GM20000 (cell line): ENCODE data around the gene ZNF692.

Source experiments
- DNase-seq: peaks from one replicate; pipeline ENCODE4 v3.0.0; 2012; ENCODE audit warnings: low spot score
- TF ChIP-seq, protein P1 (sequence below): IDR thresholded peaks from 2 replicates; pipeline ENCODE4 v1.5.1; 2012; ENCODE audit warnings: mild to moderate bottlenecking, control low read depth; ENCODE audit errors: extremely low read depth, missing control alignments

ZNF692 gene

DNA sequence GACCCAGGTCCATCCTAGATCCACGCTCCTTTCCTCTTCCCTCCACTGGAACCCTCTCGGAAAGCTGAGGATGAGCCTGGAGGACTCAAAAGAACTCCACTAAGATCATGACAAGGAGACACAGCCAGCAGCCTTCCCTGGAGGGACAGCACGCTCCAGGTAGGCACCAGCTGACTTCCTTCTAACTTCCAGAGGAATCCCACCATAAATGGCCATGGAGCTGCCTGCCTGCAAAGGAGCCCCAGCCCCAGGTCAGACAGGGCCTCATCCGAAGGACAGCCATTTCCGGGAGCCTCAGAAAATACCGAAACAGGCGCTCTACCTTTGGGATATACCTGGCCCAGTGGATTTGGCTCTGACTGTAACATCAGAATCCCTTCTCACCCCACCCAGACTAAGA is 37.2 kb downstream of the ZNF692 start:
- DNase-seq: no peak
- TF ChIP-seq, protein P1, sequence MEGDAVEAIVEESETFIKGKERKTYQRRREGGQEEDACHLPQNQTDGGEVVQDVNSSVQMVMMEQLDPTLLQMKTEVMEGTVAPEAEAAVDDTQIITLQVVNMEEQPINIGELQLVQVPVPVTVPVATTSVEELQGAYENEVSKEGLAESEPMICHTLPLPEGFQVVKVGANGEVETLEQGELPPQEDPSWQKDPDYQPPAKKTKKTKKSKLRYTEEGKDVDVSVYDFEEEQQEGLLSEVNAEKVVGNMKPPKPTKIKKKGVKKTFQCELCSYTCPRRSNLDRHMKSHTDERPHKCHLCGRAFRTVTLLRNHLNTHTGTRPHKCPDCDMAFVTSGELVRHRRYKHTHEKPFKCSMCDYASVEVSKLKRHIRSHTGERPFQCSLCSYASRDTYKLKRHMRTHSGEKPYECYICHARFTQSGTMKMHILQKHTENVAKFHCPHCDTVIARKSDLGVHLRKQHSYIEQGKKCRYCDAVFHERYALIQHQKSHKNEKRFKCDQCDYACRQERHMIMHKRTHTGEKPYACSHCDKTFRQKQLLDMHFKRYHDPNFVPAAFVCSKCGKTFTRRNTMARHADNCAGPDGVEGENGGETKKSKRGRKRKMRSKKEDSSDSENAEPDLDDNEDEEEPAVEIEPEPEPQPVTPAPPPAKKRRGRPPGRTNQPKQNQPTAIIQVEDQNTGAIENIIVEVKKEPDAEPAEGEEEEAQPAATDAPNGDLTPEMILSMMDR: no peak

DNA sequence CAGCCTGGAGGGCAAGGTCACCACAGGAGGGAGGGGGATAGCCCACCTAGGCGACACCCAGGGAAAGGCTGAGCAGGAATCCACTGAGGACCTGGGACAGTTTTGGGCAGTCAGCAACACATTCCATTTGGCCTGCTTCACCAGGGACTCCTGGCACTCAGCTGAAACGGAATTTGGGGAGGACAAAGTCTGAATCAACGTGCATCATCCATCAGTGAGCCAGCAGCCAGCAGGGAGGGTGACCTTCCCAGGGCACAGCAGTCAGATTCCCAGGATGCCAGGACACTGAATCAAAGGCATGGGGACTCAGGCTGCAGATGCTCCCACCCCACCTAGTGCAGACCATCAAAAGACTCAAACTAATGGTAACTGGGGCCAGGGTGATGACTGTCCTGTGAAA is 37.8 kb downstream of the ZNF692 start:
- TF ChIP-seq, protein P1: no peak
- DNase-seq: no peak

DNA sequence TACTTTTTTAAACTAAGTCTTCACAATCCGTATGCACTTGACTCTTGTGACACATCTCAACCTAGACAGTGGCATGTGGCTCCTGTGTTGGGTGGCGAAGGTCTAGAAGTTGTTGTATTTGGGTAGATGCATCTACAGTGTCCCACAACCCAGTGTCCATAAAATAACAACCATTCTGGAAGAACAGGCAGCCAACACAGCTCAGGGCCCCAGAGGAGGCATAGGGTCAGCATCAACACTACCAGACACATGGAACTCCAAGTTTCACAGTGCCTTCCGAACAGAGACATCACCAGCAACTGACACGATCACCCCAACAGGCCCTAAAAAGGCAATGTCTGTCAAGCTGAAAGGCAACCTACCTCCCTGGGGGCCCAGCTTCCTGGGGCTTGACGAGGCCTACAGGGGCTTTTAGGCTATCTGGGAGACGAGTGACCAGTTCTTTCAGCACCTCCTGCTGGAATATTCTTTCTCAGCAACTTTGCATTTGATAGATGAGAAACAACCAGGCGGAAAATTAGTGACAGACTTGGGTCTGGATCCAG is 38.8 kb downstream of the ZNF692 start:
- TF ChIP-seq, protein P1: no peak
- no peak for DNase-seq

DNA sequence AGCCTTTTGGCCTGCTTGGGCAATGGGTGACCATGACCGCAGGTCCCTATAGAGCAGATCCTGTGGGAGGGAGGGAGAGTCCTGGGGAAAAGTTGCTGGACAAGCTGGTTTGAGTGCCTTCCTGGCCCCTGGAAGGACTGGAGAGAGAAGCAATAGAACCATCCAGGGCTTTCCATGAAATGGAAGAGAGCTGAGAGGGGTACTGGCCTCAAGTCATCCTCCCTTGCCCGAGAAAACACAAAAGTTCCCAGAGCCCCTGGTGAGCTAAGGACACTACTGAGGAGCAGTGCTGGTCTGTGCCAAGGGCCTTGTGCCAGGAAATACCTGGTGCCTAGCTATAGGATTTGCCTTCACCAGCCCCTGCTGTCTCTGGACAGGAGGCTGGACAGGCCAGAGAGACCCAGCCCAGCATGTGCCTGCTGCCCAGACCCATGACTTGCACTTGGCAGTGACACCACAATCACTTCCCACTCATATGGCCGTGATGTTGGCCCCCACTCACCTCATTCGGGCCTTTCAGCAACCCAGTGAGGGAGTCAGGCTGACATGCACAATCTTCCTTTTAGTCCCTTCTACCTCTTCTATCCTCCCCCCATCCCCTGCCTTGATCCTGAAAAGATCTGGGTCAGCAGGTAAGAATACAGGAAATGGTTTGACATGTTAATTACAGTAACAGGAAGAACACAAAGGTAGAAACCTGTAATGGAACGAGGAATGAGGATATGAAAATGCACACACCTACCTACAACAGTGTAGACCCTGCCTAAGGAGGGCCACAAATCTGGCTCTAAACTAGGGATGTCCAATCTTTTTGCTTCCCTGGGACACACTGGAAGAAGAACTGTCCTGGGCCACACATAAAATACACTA is 40.1 kb downstream of the ZNF692 start:
- TF ChIP-seq, protein P1: no peak
- peak; percentile 21 for DNase-seq

DNA sequence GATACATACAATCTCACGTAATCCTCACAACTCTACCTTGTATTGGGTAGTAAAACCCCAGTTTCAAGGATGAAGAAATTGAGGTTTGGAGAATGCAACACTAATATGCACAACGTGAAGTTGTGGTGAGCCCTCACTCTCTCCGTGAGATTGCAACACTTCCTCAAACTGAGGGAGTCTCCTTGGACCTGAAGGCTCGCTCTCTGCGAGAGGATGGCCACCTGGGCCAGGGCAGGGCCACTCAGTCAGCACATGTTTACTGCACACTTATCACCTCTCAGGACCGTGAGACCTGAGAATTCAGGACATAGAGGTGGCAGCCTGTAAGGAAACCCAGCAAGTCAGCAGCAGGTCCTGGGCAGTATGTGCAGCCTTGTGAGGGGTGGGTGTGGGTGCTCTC is 41.8 kb downstream of the ZNF692 start:
- peak; percentile 4 for DNase-seq
- TF ChIP-seq, protein P1: no peak

DNA sequence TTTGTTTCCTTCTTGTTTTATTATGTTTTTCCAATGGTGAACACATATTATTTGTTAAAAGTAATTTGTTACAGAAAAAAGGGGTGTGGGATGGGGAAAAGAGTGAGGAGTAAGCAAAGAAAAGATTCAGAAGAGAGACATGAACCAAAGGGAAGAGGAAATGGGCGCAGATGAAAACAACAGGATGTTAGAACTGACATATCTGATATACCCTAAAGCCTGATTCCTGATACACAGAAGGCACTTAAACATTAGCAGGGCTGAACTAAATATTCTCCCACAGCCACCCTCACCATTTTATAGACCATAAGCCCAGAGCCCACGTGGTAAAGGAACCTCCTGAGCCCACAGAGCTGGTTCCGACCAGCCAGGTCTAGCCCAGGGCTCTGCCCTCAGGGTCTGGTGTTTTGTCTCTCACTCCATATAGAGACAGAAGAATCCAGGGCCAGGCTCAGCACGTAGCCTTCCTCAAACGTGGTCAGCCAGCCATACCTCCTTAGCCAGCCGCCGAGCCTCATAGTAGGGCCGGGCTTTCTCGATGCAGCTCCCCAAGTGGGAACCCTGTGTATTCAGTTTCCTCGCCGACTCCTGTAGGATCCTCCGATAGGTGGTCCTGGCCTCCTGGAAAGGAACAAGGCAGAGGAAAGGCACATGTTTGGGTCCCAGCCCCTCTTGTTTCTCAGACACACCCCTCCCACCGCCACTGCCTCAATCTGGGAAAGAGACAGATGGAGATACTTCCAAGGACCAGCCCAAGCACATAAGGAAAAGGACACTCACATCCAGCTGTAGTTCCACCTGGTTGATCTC is 42.6 kb downstream of the ZNF692 start:
- peak; percentile 2 for DNase-seq
- TF ChIP-seq, protein P1: no peak
